GM19438 (cell line): ENCODE data around the gene PPARA.

Source experiments
- ATAC-seq: cut with Tn5 transposase; IDR thresholded peaks from one replicate; pipeline ENCODE4 v1.9.1; 2021; ENCODE audit warnings: low read depth; ENCODE audit not compliant: unreplicated experiment

PPARA gene

GRCh38 chr22:46142548-46143490 lies 7.5 kb upstream of the PPARA start:
- no peak for ATAC-seq

GRCh38 chr22:46143491-46144147 lies 6.7 kb upstream of the PPARA start:
- no peak for ATAC-seq

GRCh38 chr22:46145361-46145851 lies 4.9 kb upstream of the PPARA start:
- ATAC-seq, result no peak

GRCh38 chr22:46145896-46146295 lies 4.4 kb upstream of the PPARA start:
- no peak for ATAC-seq

- no peak for ATAC-seq
Measured at GRCh38 chr22:46146329-46146728, 4.0 kb upstream of the PPARA start.

GRCh38 chr22:46147061-46147460 lies 3.3 kb upstream of the PPARA start:
- no peak for ATAC-seq

GRCh38 chr22:46147471-46148267 lies 2.7 kb upstream of the PPARA start:
- ATAC-seq, result no peak

DNA sequence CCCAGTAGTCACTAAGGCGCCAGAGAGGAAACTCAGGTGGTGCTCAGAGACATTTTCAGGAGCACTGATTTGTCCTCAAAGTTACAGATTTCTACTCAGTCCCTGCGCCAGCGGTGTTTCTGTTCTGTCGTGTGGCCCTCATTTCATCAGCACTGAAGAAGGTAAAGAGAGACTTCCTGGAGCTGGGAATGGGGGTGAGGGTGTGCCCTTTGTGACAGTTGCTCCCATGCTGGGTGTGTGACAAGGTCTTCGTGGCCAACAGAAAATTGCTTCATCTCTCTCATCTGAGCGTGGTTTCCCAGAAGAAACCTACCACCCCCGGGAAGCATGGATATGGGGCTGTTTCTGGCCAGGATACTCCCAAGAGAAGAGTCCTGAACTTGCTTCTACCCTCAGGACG lies 2.0 kb upstream of the PPARA start:
- ATAC-seq, result no peak

- no peak for ATAC-seq
Measured at GRCh38 chr22:46148816-46149511, 1.4 kb upstream of the PPARA start.

DNA sequence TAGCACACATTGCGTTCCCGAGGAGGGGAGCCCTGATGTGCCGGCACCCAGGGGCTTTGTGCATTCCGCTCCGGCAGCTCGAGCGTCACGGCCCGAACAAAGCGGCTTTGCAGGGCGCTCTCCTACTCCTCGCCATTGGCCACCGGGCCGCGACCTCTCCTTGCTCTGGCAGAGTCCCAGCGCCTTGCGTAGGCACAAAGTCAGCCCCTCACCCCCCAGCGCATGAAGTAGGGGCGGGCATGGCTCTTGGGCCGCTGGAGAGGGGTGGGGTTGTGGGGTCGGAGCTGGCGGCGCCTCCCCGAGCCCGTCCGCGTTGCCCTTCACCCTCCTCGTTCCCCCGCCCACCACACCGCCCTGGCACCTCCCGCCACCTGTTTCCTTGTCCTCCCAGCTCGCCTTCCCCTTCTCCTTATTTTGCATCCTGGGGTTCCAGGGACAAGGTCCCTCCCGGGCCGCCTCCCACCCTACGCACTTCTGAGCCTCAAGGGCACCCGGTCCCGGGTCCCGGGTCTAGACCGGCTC lies 753 bp upstream of the PPARA start:
- no peak for ATAC-seq

- ATAC-seq, result peak; percentile 27
Measured at GRCh38 chr22:46150655-46151477, 540 bp downstream of the PPARA start.

- no peak for ATAC-seq
Measured at GRCh38 chr22:46153930-46154329, 3.6 kb downstream of the PPARA start.

DNA sequence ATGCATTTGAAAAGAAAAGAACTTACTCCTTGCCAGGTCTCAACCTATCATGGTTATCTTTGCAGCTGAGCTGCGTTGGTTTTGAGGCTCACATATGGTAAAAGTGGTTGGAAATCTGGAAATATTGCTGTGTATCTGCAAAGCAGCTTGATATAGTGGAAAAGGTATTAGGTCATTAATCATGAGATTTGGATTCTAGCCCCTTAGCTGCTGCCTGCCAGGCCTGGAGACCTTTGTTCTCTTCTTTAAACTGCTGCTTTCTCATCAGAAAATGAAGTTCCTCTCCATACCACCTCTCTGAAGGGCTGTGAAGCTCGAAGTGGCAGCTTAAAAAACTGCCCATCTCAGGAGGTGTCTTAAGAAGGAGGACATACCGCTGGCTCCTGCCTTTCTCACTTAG lies 5.7 kb downstream of the PPARA start:
- no peak for ATAC-seq

DNA sequence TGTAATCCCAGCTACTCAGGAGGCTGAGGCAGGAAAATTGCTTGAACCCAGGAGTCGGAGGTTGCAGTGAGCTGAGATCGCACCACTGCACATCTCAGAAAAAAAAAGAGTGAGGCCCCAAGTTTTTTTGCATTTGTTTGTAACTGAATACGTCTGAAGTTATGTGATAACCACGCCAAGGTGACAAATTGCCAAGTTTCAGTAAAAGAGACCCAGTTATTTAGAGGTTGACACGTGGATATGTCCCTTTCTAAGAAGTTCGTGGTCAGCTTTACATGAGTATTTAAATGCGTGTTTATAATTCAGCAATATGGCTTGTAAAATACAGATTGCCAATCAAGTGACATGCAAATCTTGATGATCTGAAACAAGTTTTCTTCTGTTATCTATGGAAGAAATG lies 8.0 kb downstream of the PPARA start:
- ATAC-seq, result no peak

- ATAC-seq, result no peak
Measured at GRCh38 chr22:46159212-46159611, 8.9 kb downstream of the PPARA start.

GRCh38 chr22:46159777-46160176 lies 9.5 kb downstream of the PPARA start:
- ATAC-seq, result no peak

GRCh38 chr22:46162285-46162684 lies 12.0 kb downstream of the PPARA start:
- no peak for ATAC-seq

DNA sequence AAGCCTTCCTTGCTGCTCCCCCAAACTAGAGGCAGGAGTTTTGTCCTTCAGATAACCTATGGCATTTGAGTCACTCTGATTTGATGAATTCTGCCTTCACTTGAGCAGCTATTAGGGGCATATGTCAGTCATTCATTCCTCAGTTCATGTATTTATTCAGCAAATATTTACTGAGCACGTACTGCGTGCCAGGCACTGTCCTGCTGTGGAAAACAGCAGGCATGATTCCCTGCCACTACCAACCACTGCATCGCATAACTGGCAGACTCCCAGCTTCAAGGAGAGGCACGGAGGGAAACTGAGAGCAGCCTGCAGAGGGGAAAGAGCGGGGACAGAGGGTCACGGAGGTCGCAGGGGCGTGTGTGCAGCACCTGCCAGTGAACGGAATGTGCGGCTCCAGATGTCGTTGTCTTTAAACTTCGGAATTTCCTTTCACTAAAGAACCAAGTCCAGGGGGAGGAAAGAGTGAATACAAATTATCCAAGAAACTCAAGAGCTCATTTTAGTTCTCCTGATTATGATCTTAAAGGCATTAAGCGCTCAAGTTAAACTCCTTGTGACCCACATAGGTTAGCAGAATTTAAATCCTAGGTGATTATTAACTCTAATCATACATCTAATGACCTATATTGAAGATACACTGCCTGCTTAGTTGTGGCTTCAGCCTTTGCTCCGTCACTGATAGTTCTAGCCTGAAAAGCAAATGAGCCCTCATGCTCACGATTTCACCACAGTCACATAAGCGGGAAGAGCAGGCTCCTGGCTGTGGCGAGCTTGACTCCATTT lies 12.6 kb downstream of the PPARA start:
- ATAC-seq, result no peak

DNA sequence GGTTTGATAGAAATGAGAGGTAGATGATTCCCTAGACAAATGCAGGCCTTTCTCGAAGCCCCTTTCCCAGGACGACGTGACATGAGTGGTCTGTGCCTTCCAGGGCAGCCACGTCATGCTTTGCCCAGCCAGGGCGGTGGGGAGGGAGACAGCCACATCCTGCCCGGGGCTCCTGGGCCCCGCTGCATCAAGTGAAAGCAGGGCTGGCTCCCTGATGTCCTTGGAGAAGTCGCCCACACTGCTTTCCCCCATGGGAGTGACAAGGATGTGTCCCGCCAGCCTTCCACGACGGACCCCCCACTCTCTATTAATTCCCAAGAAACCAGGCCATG lies 13.2 kb downstream of the PPARA start:
- ATAC-seq, result no peak
